ENCODE data around the gene IGBP1. TPM values are rescaled to one million over a fixed set of nuclear protein-coding genes. Genes with fewer than 3 reads are reported as not detected.

Gene IGBP1
- total and polyA plus RNA-seq, 9 of the 15 experiments (the other 6 are each of a cell fraction or from before 2014, with no cell fraction given): 36.6 to 91.5 (median 52.8) TPM

DNA sequence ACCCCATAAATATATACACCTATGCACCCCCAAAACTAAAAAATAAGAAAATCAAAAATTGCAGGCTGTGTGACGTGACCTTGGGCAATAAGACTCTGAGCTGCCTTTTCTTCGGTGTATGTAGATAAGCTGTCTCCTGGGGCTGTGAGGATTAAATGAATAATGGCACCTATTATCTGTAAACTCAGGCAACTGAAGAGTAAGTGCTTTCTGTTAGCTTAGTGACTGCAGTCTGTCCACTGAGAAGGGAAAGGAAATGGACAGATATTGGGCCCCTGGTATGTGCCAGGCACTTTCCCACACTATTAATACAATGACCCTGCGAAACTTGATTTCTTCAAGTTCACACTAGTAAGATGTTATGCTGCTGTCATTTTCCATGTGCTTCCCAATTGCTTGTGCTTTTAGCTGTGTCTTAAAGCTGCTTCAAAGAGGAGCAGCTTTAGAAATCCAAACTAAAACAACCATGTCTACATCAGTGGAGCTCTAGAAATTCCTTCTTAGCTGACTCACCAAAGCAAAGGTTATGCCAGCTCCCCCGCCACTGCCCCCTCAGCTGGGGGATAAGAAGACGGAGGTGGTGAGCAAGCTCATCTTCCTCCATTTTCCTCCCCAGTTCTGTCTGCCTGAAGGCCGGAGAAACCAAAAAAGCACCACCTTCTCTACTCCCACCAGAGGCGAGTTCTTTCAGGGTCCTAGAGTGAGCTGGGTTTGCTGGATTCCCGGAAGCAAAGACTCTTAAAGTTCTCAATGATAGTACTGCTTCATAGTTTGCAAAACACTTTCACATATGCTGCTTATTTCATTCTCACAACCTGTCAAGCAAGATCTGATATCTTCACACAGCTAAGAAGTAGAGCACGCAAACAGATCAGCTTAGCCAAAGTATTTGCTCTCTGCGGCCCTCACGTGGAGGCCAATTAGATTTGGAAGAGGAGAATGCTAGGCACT is 35.3 kb downstream of the IGBP1 start (continued):
- TF ChIP-seq CBFA2T2 (conservative IDR thresholded peaks at IDR 0.05) (peak; percentile 39), ARNT (IDR thresholded peaks at IDR 0.05) (no peak), FOSL1 (tag; conservative IDR thresholded peaks at IDR 0.05) (0 out of 2 replicates have a peak, but pooled peaks have one; percentile 20), TCF3 (CRISPR knock-in tag; IDR thresholded peaks at IDR 0.05) (peak; percentile 16; the same call in 1 of the 2 replicates), L3MBTL2 (IDR thresholded peaks at IDR 0.05) (0 out of 2 replicates have a peak, but pooled peaks have one; percentile 13), TOE1 (IDR thresholded peaks at IDR 0.05; ENCODE audit: borderline replicate concordance) (0 out of 2 replicates have a peak, but pooled peaks have one; percentile 27), TOE1 (CRISPR knock-in tag; IDR thresholded peaks at IDR 0.05; ENCODE audit: borderline replicate concordance, low read depth) (no peak), ZNF347 (CRISPR knock-in tag; IDR thresholded peaks at IDR 0.05; ENCODE audit: low read depth) (no peak), NFRKB (IDR thresholded peaks at IDR 0.05; ENCODE audit: low read depth) (peak; percentile 44; the same call in 1 of the 2 replicates)

DNA sequence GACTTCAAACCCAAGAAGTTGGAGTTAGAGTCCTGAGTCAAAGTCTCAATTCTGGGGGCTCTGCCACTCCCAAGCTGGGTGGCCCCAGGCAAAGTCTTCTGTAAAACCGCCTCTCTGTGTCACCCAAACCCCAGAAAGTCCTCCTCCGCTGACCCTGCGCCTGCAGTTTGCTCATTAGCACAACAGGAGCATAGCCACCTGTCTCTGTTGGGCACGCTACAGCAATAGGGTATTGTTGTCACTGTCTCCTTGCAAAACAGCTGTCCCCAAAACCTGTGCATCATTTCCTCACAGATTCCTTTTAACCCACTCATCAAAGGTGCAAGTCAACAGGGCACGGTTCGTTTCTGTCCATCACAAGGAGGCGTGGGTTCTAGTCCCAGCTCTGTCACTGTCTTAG is 36.0 kb downstream of the IGBP1 start:
- Histone ChIP-seq H3K79me2 (ENCODE audit: control insufficient read depth, insufficient read depth, low read length) (no peaks in the 10 kb centered on the region), H2AFZ (ENCODE audit: low read depth, low read length) (peak overlapping the region; percentile 86), H3K4me1 (replicated peaks in 1 of 2; ENCODE audit: control insufficient read depth in 2 of 2, insufficient read depth in 2 of 2, low read length in 2 of 2) (peaks cover 0 to 18% of the 10 kb centered on the region in 2 experiments; a peak in 4 of 5 replicates), H3K27ac (ENCODE audit: extremely low read depth, low read depth, low read length) (no peak overlapping the region), H3K4me2 (ENCODE audit: insufficient read depth, low read length) (no peak overlapping the region), H3K9me1 (ENCODE audit: control insufficient read depth, insufficient read depth, low read length) (no peaks in the 10 kb centered on the region), H3K27me3 (ENCODE audit: control insufficient read depth in 2 of 2, insufficient read depth in 2 of 2, low read length in 2 of 2) (no peaks in the 10 kb centered on the region), H3K4me3 (no peak overlapping the region), H4K20me1 (replicated peaks; ENCODE audit: control insufficient read depth, insufficient read depth, low read length) (no peaks in the 10 kb centered on the region), H3K36me3 (ENCODE audit: control insufficient read depth, insufficient read depth, low read length) (peaks cover 18% of the 10 kb centered on the region; the same call in 2 of the 3 replicates), H3K9ac (ENCODE audit: insufficient read depth in 1 of 2, low read depth in 2 of 2, low read length in 2 of 2) (no peak overlapping the region), H3K9me3 (replicated peaks; ENCODE audit: control insufficient read depth, insufficient read depth, low read depth, low read length) (no peaks in the 10 kb centered on the region)
- no peak for FAIRE-seq
- ATAC-seq: no peak
- WGBS (ENCODE audit: insufficient coverage, low coverage, missing lambda C conversion rate): 52% methylated on average over 6 of the region's 7 CpGs
- intact Hi-C loops (cut with micrococcal nuclease) (no loop called here), in situ Hi-C loops (cut with MboI) (no loop called here)
- POLR2A ChIA-PET: interaction anchor here (1.0 to 1.6 kb wide), 3 partner anchors 16 to 36 kb away, joined by 4 to 8 read pairs (median 6); partner anchors contain the start of gene IGBP1
- CTCF ChIA-PET (ENCODE audit: low intra/inter-chr PET ratio): no interaction called here
- BruUV-seq (replicated peaks): no TSS peak
- DNase-seq (ENCODE audit: extremely low read depth in 1 of 4, low spot score in 3 of 4): no peak
- no peak for TF ChIP-seq NFYB (IDR thresholded peaks at IDR 0.05; ENCODE audit: extremely low read depth, insufficient read length)
- TF ChIP-seq NFE2L1 (tag; IDR thresholded peaks at IDR 0.05; ENCODE audit: borderline replicate concordance, low read depth): no peak
- no peak for TF ChIP-seq SIN3B (IDR thresholded peaks at IDR 0.05; ENCODE audit: low read depth)
- TF ChIP-seq, protein P1, sequence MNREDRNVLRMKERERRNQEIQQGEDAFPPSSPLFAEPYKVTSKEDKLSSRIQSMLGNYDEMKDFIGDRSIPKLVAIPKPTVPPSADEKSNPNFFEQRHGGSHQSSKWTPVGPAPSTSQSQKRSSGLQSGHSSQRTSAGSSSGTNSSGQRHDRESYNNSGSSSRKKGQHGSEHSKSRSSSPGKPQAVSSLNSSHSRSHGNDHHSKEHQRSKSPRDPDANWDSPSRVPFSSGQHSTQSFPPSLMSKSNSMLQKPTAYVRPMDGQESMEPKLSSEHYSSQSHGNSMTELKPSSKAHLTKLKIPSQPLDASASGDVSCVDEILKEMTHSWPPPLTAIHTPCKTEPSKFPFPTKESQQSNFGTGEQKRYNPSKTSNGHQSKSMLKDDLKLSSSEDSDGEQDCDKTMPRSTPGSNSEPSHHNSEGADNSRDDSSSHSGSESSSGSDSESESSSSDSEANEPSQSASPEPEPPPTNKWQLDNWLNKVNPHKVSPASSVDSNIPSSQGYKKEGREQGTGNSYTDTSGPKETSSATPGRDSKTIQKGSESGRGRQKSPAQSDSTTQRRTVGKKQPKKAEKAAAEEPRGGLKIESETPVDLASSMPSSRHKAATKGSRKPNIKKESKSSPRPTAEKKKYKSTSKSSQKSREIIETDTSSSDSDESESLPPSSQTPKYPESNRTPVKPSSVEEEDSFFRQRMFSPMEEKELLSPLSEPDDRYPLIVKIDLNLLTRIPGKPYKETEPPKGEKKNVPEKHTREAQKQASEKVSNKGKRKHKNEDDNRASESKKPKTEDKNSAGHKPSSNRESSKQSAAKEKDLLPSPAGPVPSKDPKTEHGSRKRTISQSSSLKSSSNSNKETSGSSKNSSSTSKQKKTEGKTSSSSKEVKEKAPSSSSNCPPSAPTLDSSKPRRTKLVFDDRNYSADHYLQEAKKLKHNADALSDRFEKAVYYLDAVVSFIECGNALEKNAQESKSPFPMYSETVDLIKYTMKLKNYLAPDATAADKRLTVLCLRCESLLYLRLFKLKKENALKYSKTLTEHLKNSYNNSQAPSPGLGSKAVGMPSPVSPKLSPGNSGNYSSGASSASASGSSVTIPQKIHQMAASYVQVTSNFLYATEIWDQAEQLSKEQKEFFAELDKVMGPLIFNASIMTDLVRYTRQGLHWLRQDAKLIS (CRISPR knock-in tag; IDR thresholded peaks at IDR 0.05): no peak
- TF ChIP-seq NFXL1 (CRISPR knock-in tag; IDR thresholded peaks at IDR 0.05): no peak
- TF ChIP-seq RBFOX2 (IDR thresholded peaks at IDR 0.05; ENCODE audit: low read depth, low read length): no peak
- TF ChIP-seq CBX8 (IDR thresholded peaks at IDR 0.05; ENCODE audit: borderline replicate concordance, extremely low read depth, low read depth, low read length, poor library complexity, severe bottlenecking): no peak
- TF ChIP-seq BMI1 (IDR thresholded peaks at IDR 0.05; ENCODE audit: low read length): no peak

All from K562 (cell line).